GM13977 (cell line): Measurements from ENCODE around the gene GRIK4.

Source experiments
- DNase-seq: peaks from one replicate; pipeline ENCODE4 v3.0.0; 2012; ENCODE audit warnings: low spot score
- in situ Hi-C: fragments of 300-500 bp; cut with MboI; formaldehyde crosslinking; loops from one replicate; pipeline ENCODE4 v1.12.0; 2022; ENCODE audit warnings: low sequenced_read_pairs, low pct_unique_long_range_greater_than_20kb, mixed read lengths, inconsistent platforms; ENCODE audit not compliant: unreplicated experiment
- TF ChIP-seq, protein P1 (sequence below): IDR thresholded peaks from 2 replicates; pipeline ENCODE4 v1.5.1; 2012; ENCODE audit warnings: mild to moderate bottlenecking, control low read depth; ENCODE audit not compliant: insufficient read depth; ENCODE audit errors: extremely low read depth, missing control alignments

The GRIK4 gene

DNA sequence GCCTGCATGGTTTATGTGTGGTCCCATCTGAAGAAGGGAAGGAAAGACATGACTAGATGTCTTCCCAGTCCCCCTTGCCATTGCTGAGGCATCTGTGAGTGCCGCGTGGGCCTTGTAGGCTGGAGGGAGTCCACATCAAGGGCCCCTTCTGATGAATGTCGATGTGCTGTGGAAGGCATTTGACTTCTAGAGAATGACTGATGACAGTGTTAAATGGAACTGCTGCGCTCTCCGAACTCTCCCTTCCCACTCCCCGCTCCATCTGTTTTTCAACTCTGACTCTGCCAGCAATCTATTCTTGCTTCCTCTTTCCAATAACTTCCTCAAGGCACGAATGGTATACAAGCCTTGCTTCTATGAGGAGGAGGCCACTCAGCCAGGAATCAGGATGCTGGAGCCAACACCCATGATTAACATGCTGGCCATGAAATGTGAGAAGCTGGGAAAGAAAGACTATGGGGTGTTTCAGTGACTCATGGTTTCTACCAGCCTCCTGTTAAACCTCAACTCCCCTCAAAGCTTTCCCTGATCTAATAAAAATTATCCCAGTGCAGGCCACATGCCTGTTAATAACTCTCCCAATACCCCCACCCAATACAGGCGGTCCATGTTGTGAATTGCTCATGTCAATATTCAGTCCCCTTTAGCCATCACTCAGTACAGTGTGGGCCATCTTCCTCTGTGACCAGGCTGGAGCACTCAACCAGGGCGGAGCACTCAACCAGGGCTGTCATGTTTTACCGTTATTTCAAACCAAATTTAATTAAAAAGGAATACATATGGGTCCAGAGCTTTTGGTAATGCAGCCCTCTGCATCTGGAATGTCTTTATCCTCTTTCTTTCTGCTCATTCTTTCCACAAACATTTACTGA lies 466.0 kb downstream of the GRIK4 start:
- TF ChIP-seq, protein P1, sequence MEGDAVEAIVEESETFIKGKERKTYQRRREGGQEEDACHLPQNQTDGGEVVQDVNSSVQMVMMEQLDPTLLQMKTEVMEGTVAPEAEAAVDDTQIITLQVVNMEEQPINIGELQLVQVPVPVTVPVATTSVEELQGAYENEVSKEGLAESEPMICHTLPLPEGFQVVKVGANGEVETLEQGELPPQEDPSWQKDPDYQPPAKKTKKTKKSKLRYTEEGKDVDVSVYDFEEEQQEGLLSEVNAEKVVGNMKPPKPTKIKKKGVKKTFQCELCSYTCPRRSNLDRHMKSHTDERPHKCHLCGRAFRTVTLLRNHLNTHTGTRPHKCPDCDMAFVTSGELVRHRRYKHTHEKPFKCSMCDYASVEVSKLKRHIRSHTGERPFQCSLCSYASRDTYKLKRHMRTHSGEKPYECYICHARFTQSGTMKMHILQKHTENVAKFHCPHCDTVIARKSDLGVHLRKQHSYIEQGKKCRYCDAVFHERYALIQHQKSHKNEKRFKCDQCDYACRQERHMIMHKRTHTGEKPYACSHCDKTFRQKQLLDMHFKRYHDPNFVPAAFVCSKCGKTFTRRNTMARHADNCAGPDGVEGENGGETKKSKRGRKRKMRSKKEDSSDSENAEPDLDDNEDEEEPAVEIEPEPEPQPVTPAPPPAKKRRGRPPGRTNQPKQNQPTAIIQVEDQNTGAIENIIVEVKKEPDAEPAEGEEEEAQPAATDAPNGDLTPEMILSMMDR, result no peak
- no peak for DNase-seq
- in situ Hi-C loops, result no loop called here

DNA sequence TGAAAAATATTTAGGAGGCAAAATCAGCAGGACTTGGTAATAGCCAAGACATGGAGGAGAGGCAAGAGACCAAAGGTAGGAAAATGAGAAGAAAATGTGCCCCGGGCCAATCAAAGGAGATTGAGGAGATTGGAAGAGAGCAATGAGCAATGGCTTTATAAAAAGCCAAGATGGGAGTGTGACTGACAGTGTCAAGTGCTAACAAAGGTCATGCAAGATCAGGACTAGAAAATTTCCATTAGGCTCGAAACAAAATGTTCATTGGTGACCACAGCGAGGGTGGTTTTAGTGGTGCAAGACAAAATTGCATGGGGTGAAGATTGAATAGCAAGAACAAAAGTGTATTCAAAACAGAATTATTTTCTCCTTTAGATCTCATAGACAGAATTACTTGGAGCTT lies 467.2 kb downstream of the GRIK4 start:
- in situ Hi-C loops, result no loop called here
- TF ChIP-seq, protein P1, result no peak
- DNase-seq, result no peak

DNA sequence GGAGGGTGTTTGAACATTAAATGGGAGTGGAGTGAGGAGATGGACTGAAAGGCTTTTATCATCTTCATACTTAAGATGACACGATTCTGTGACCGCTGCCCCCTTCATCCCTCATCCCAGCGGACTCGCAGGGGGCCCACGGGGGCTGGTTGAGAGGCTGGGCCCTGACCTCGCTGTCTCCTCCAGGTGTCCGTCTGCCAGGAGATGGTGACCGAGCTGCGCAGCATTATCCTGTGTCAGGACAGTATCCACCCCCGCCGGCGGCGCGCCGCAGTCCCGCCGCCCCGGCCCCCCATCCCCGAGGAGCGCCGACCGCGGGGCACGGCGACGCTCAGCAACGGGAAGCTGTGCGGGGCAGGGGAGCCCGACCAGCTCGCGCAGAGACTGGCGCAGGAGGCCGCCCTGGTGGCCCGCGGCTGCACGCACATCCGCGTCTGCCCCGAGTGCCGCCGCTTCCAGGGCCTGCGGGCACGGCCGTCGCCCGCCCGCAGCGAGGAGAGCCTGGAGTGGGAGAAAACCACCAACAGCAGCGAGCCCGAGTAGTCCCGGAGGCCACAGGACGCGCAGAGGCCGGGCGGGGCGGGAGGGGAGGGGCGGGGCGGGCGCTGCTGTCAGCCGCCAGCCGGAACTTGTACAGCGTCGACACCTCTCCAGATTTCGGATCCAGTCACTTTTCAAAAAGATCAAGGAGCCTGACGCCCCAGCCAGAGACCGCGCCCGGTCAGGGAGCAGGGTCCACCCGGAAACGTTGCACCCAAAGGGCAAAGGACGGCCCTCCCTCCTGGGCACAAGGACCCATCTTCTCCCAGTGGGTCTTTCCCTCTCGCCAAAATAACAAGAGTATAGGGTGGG lies 474.4 kb downstream of the GRIK4 start:
- in situ Hi-C loops, result no loop called here
- peak; percentile 68 for DNase-seq
- TF ChIP-seq, protein P1, result peak; percentile 44

DNA sequence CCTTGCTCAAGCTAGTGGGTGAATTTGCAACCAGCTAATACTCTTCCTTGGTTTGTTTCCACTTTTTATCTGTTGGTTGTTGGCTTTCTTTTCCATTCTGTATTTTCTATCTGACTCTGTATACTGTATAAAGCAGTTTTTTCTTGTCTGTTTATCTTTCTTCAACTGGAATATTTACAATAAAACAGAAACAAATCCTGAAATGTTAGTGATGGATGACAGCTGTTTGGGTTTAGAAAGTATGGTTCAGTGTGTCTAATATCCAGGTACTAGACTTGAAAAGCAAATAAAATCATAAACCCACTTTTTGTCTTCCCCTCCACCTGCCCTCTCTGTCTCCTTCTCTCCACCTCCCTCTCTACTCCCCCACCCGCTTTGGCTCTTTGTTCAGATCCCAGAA lies 477.1 kb downstream of the GRIK4 start:
- DNase-seq, result no peak
- in situ Hi-C loops, result no loop called here
- TF ChIP-seq, protein P1, result no peak

DNA sequence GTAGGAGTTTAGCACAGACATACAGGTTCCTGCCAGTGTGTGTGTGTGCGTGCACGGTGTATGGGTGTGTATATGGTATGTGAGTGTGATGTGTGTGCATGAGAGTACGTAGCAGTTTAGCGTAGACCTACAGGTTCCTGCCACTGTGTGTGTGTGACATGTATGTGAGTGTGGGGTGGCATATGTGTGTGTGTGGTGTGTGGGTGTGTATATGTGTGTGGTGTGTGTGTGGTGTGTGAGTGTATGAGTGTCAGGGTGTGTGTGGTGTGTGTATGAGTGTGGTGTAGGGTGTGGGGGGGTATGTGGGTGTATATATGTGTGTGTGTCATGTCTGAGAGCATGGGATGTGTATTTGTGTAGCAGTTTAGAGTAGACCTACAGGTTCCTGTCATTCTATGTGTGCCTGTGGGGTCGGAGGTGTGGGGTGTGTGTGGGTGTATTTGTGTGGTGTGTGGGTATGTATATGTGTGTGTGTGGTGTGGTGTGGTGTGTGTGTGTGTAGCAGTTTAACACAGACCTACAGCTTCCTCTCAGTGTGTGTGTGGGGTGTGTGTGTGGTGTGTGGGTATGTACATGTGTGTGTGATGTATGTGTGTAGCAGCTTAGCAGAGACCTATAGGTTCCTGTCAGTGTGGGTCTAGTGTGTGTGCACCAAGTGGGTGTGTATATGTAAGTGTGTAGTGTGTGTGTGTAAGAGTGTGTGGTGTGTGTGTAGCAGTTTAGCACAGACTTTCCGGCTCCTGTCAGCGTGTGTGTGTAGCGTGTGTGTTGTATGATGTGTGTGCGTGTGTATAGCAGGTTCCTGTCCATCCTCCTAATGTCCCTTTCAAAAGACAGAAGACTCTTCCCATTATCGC lies 480.5 kb downstream of the GRIK4 start:
- in situ Hi-C loops, result no loop called here
- no peak for DNase-seq
- TF ChIP-seq, protein P1, result no peak
